Measurements from ENCODE around the gene RHOT1.

GRCh38 chr17:32209608-32210007 is 67.3 kb downstream of the RHOT1 start:
- TF ChIP-seq CTCF (IDR thresholded peaks at IDR 0.05) = no peak
- no peak for TF ChIP-seq POLR2A (IDR thresholded peaks at IDR 0.05)
